SK-N-MC (cell line): ENCODE data around the gene PSME4.

Experiments used
- EZH2 ChIP-seq: fragments of 200-600 bp; sonication (generic); IDR thresholded peaks from one replicate; pipeline ENCODE4 v1.6.1; 2017; ENCODE audit warnings: antibody characterized with exemption
- POLR2AphosphoS5 ChIP-seq: IDR thresholded peaks from 2 replicates; pipeline ENCODE4 v1.6.1; 2012; ENCODE audit warnings: mild to moderate bottlenecking, low read depth, low read length, borderline replicate concordance

DNA sequence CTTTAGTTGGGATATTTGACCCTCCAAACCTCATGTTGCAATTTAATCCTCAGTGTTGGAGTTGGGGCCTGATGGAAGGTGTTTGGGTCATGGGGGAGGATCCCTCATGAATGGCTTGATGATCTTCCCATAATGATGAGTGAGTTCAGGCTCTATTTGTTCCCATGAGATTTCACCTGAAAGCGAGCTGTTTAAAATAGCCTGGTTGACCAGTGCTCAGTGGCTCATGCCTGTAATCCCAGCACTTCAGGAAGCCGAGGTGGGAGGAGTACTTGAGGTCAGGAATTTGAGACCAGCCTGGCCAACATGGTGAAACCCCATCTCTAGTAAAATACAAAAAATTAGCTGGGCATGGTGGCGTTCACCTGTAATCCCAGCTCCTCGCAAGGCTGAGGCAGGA, 14.9 kb upstream of the PSME4 start:
- no peak for TF ChIP-seq EZH2
- TF ChIP-seq POLR2AphosphoS5 = no peak
